CD14-positive monocyte (primary cell): ENCODE data around the gene ATF6B. TPM values are rescaled to one million over a fixed set of nuclear protein-coding genes. Genes with fewer than 3 reads are reported as not detected.

Experiments
- DNase-seq, 3 donors: peaks; one replicate each; pipeline ENCODE4 v3.0.0-alpha.2; 2011 to 2022
- H2AFZ ChIP-seq: 2 replicates; pipeline ENCODE4 v1.6.0; 2012; ENCODE audit warnings: mild to moderate bottlenecking, low read depth, low read length, inconsistent platforms; ENCODE audit not compliant: insufficient read depth, poor library complexity, severe bottlenecking
- H3K27ac ChIP-seq, 2 donors: 1 replicate in 1 of 2; 2 replicates in 1 of 2; pipeline ENCODE4 v1.5.1; 2012 to 2013; ENCODE audit warnings: low read length in 2 of 2, control low read depth in 1 of 2, inconsistent platforms in 1 of 2, low read depth in 1 of 2, mild to moderate bottlenecking in 1 of 2
- H3K27me3 ChIP-seq, 2 donors: one replicate each; pipeline versions ENCODE4 v1.6.0 to v1.6.1; 2011 to 2013; ENCODE audit warnings: low read length in 2 of 2; ENCODE audit not compliant: control insufficient read depth in 2 of 2, insufficient read depth in 2 of 2
- H3K36me3 ChIP-seq, 2 donors: replicated peaks in 1 of 2; 1 replicate in 1 of 2; 2 replicates in 1 of 2; pipeline versions ENCODE4 v1.5.1 to v1.6.1; 2012 to 2013; ENCODE audit warnings: low read length in 2 of 2, control low read depth in 1 of 2, inconsistent platforms in 1 of 2, mild to moderate bottlenecking in 1 of 2; ENCODE audit not compliant: insufficient read depth in 2 of 2, control insufficient read depth in 1 of 2
- H3K4me1 ChIP-seq, 2 donors: 1 replicate in 1 of 2; 2 replicates in 1 of 2; pipeline versions ENCODE4 v1.5.1 to v1.6.1; 2012 to 2013; ENCODE audit warnings: low read length in 2 of 2, control low read depth in 1 of 2, inconsistent platforms in 1 of 2, mild to moderate bottlenecking in 1 of 2, moderate library complexity in 1 of 2; ENCODE audit not compliant: insufficient read depth in 2 of 2, control insufficient read depth in 1 of 2
- H3K4me2 ChIP-seq: replicated peaks from 2 replicates; pipeline ENCODE3; 2012; ENCODE audit warnings: low read length, moderate library complexity, mild to moderate bottlenecking; ENCODE audit not compliant: poor library complexity, severe bottlenecking; ENCODE audit errors: extremely low read depth
- H3K4me3 ChIP-seq, 3 experiments: fragments of 200-600 bp in 1 of 3; sonication (generic) in 1 of 3; replicated peaks in 1 of 3; 1 replicate in 2 of 3; 2 replicates in 1 of 3; pipeline ENCODE4 v1.5.1; 2011 to 2013; ENCODE audit warnings: low read length in 3 of 3, mild to moderate bottlenecking in 3 of 3, control low read depth in 2 of 3, low read depth in 2 of 3, inconsistent platforms in 1 of 3, moderate library complexity in 1 of 3
- H3K79me2 ChIP-seq: 2 replicates; pipeline ENCODE4 v1.6.0; 2012; ENCODE audit warnings: mild to moderate bottlenecking, control low read depth, inconsistent platforms, low read length, moderate library complexity; ENCODE audit not compliant: insufficient read depth
- H3K9ac ChIP-seq: 2 replicates; pipeline ENCODE4 v1.6.0; 2017; ENCODE audit warnings: low read length, mild to moderate bottlenecking; ENCODE audit not compliant: insufficient read depth, poor library complexity, severe bottlenecking
- H3K9me3 ChIP-seq, 2 donors: replicated peaks in 1 of 2; 1 replicate in 1 of 2; 2 replicates in 1 of 2; pipeline versions ENCODE4 v1.5.1 to v1.6.1; 2012 to 2013; ENCODE audit warnings: low read length in 2 of 2, control low read depth in 1 of 2; ENCODE audit not compliant: control insufficient read depth in 1 of 2, insufficient read depth in 1 of 2
- H4K20me1 ChIP-seq: 2 replicates; pipeline ENCODE4 v1.6.0; 2012; ENCODE audit warnings: mild to moderate bottlenecking, low read length, control low read depth, moderate library complexity; ENCODE audit not compliant: insufficient read depth
- H3K27ac Mint-ChIP-seq, 7 donors: one replicate each; pipeline ENCODE4 v1.8.0; 2020; ENCODE audit warnings: mild to moderate bottlenecking in 7 of 7, mixed read lengths in 7 of 7, moderate library complexity in 6 of 7, inconsistent platforms in 2 of 7
- H3K27me3 Mint-ChIP-seq, 3 donors: one replicate each; pipeline ENCODE4 v1.8.0; 2021 to 2022; ENCODE audit warnings: low read depth in 3 of 3, mild to moderate bottlenecking in 3 of 3, mixed read lengths in 3 of 3, moderate library complexity in 3 of 3, inconsistent platforms in 1 of 3
- H3K36me3 Mint-ChIP-seq, 2 donors: one replicate each; pipeline ENCODE4 v1.8.0; 2020; ENCODE audit warnings: mixed read lengths in 2 of 2, inconsistent platforms in 1 of 2, mild to moderate bottlenecking in 1 of 2
- H3K4me1 Mint-ChIP-seq: one replicate; pipeline ENCODE4 v1.8.0; 2020; ENCODE audit warnings: mild to moderate bottlenecking, mixed read lengths
- H3K4me3 Mint-ChIP-seq, 2 donors: one replicate each; pipeline ENCODE4 v1.8.0; 2020; ENCODE audit warnings: mild to moderate bottlenecking in 2 of 2, mixed read lengths in 2 of 2, moderate library complexity in 1 of 2
- H3K9me3 Mint-ChIP-seq, 7 donors: one replicate each; pipeline ENCODE4 v1.8.0; 2020 to 2022; ENCODE audit warnings: mixed read lengths in 7 of 7, mild to moderate bottlenecking in 6 of 7, moderate library complexity in 6 of 7, inconsistent platforms in 2 of 7
- CTCF ChIP-seq: fragments of 200-600 bp; IDR thresholded peaks from one replicate; pipeline ENCODE4 v1.8.0; 2022; ENCODE audit warnings: antibody characterized with exemption, mild to moderate bottlenecking
- WGBS: methylation state at CpG from one replicate; pipeline ENCODE4 v1.1.5; 2013; ENCODE audit warnings: missing lambda C conversion rate; ENCODE audit not compliant: insufficient coverage; 5-methylcytosine and 5-hydroxymethylcytosine counted together
- intact Hi-C, 2 donors: fragments of 100-400 bp; cut with micrococcal nuclease; formaldehyde crosslinking; loops; one replicate each; pipeline versions ENCODE4 v1.15.0 to v1.15.1; 2023
- polyA plus RNA-seq, 3 donors: library from polyadenylated mRNA; depleted of rRNA in 1 of 3; unstranded in 2 of 3; stranded (reverse) in 1 of 3; fragments of 300-500 nt in 2 of 3; fragments of >200 nt in 1 of 3; fragmentation: Illumina TruSeq in 2 of 3; gene quantifications; 1 replicate in 2 of 3; 2 replicates in 1 of 3; pipeline ENCODE4 v1.2.3, GENCODE V29; 2012 to 2021

ATF6B gene
- polyA plus RNA-seq, 3 donors: 15.7 to 147 (median 17.8) TPM

- TF ChIP-seq CTCF: no peak
- no peaks in the 10 kb centered on the region for H3K9me3 ChIP-seq
- H3K27ac ChIP-seq: no peak overlapping the region
- H4K20me1 ChIP-seq: peaks cover 32% of the 10 kb centered on the region
- H2AFZ ChIP-seq: no peak overlapping the region
- intact Hi-C loops: loop anchor here in 1 of 2 donors (5.0 kb wide), 1 partner anchor 54 kb away; the partner anchor contains the start of genes AGPAT1 and RNF5
- Mint-ChIP-seq H3K4me1 (peaks cover 35% of the 10 kb centered on the region), H3K27me3 (peaks cover 0 to 2% (median 0%) of the 10 kb centered on the region in 3 donors), H3K36me3 (peaks cover 58 to 77% of the 10 kb centered on the region in 2 donors), H3K4me3 (no peak overlapping the region), H3K27ac (peak overlapping the region; percentile 12 to 83 (median 47)), H3K9me3 (peaks cover 0 to 2% (median 0%) of the 10 kb centered on the region in 7 donors)
- peaks cover 61 to 76% of the 10 kb centered on the region in 2 donors for H3K36me3 ChIP-seq
- H3K79me2 ChIP-seq: peaks cover 43% of the 10 kb centered on the region
- H3K4me2 ChIP-seq: no peak overlapping the region
- no peak for DNase-seq
- no peaks in the 10 kb centered on the region for H3K27me3 ChIP-seq
- 94% methylated on average over 3 of the region's 4 CpGs for WGBS
- peaks cover 20 to 31% of the 10 kb centered on the region in 2 donors for H3K4me1 ChIP-seq
- no peak overlapping the region for H3K9ac ChIP-seq
- no peak overlapping the region for H3K4me3 ChIP-seq
Observed at GRCh38 chr6:32123681-32124080, 4.4 kb downstream of the ATF6B start.

GRCh38 chr6:32120573-32121059, 7.4 kb downstream of the ATF6B start:
- intact Hi-C loops: loop anchor here in 1 of 2 donors (5.0 kb wide), 1 partner anchor 57 kb away; the partner anchor contains the start of genes AGPAT1 and RNF5
- H3K36me3 ChIP-seq: peaks cover 79 to 92% of the 10 kb centered on the region in 2 donors
- Mint-ChIP-seq H3K36me3 (peaks cover 76 to 95% of the 10 kb centered on the region in 2 donors), H3K4me1 (peaks cover 21% of the 10 kb centered on the region), H3K27ac (peak overlapping the region in 2 of 7 donors; percentile 14 to 30), H3K27me3 (peaks cover 0 to 3% (median 0%) of the 10 kb centered on the region in 3 donors), H3K9me3 (no peaks in the 10 kb centered on the region), H3K4me3 (no peak overlapping the region)
- H3K79me2 ChIP-seq: peaks cover 16% of the 10 kb centered on the region
- H4K20me1 ChIP-seq: peaks cover 47% of the 10 kb centered on the region
- H3K4me3 ChIP-seq: no peak overlapping the region
- no peak for DNase-seq
- no peak overlapping the region for H3K9ac ChIP-seq
- no peak overlapping the region for H2AFZ ChIP-seq
- H3K4me1 ChIP-seq: peaks cover 7 to 14% of the 10 kb centered on the region in 2 donors
- WGBS: 95% methylated on average over 8 of the region's 12 CpGs
- no peak overlapping the region for H3K27ac ChIP-seq
- no peak overlapping the region for H3K4me2 ChIP-seq
- H3K27me3 ChIP-seq: no peaks in the 10 kb centered on the region
- TF ChIP-seq CTCF: no peak
- no peaks in the 10 kb centered on the region for H3K9me3 ChIP-seq
